Caki2 (cell line): ENCODE results near the gene NSL1. TPM values are rescaled to one million over a fixed set of nuclear protein-coding genes. Genes with fewer than 3 reads are reported as not detected.

Source experiments
- DNase-seq: peaks from one replicate; pipeline ENCODE4 v3.0.0-alpha.2; 2015; ENCODE audit warnings: low read depth
- in situ Hi-C: cut with HindIII; loops from 2 replicates; pipeline ENCODE4 v1.10.0; 2016; ENCODE audit warnings: low sequenced_read_pairs, low pct_unique_long_range_greater_than_20kb, mixed read lengths
- total RNA-seq: library from RNA; depleted of rRNA; stranded (reverse); fragments of >200 nt; shearing (Covaris generic); gene quantifications from 2 replicates; pipeline ENCODE4 v1.2.3, GENCODE V29; 2014; ENCODE audit warnings: low replicate concordance; rRNA removed

The NSL1 gene
- total RNA-seq, 1 experiment from 2014 or later, result 54.7 TPM

GRCh38 chr1:212677573-212677972 is 114.0 kb downstream of the NSL1 start:
- in situ Hi-C loops, result no loop called here
- DNase-seq, result no peak

- no peak for DNase-seq
- in situ Hi-C loops, result no loop called here
These were observed 114.4 kb downstream of the NSL1 start for GRCh38 chr1:212677136-212677535.

Other genes starting within 250 kb of the NSL1 start
- gene ATF3, start 183.0 kb downstream of the NSL1 start, total RNA-seq, result 30.0 and 39.7 TPM in 2 replicates
- 1.2 TPM in 1 of 2 replicates, not detected in the other for gene BATF3, start 91.9 kb downstream of the NSL1 start, total RNA-seq
- gene TATDN3, start 117 bp upstream of the NSL1 start, total RNA-seq, result 11.5 and 11.8 TPM in 2 replicates
- gene SPATA45, start 55.9 kb upstream of the NSL1 start, total RNA-seq, result not detected in 2 replicates
- 10.3 and 20.4 TPM in 2 replicates for gene FLVCR1, start 66.5 kb upstream of the NSL1 start, total RNA-seq
- gene VASH2, start 158.8 kb upstream of the NSL1 start, total RNA-seq, result 0.17 and 0.74 TPM in 2 replicates
- 28.5 and 38.5 TPM in 2 replicates for gene ANGEL2, start 224.1 kb upstream of the NSL1 start, total RNA-seq